ENCODE results near the gene BAZ2B. TPM values are rescaled to one million over a fixed set of nuclear protein-coding genes. Genes with fewer than 3 reads are reported as not detected.
"Not testable (repeated sequence)": the region's sequence is repeated elsewhere in the genome, so short reads cannot be mapped to it uniquely, and the experiment has no call there.

Gene BAZ2B, protein sequence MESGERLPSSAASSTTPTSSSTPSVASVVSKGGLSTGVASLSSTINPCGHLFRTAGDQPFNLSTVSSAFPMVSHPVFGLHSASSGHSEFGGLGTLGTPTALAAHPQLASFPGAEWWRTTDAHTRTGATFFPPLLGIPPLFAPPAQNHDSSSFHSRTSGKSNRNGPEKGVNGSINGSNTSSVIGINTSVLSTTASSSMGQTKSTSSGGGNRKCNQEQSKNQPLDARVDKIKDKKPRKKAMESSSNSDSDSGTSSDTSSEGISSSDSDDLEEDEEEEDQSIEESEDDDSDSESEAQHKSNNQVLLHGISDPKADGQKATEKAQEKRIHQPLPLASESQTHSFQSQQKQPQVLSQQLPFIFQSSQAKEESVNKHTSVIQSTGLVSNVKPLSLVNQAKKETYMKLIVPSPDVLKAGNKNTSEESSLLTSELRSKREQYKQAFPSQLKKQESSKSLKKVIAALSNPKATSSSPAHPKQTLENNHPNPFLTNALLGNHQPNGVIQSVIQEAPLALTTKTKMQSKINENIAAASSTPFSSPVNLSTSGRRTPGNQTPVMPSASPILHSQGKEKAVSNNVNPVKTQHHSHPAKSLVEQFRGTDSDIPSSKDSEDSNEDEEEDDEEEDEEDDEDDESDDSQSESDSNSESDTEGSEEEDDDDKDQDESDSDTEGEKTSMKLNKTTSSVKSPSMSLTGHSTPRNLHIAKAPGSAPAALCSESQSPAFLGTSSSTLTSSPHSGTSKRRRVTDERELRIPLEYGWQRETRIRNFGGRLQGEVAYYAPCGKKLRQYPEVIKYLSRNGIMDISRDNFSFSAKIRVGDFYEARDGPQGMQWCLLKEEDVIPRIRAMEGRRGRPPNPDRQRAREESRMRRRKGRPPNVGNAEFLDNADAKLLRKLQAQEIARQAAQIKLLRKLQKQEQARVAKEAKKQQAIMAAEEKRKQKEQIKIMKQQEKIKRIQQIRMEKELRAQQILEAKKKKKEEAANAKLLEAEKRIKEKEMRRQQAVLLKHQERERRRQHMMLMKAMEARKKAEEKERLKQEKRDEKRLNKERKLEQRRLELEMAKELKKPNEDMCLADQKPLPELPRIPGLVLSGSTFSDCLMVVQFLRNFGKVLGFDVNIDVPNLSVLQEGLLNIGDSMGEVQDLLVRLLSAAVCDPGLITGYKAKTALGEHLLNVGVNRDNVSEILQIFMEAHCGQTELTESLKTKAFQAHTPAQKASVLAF (N-terminal part only)
- 100 to 1,000 TPM in 3 of 5 donors, 10 to 100 TPM in 2; 53.2 to 128 (median 104) TPM for polyA plus RNA-seq (ENCODE audit: insufficient read depth in 1 of 5, insufficient read length in 5 of 5, low replicate concordance in 1 of 5)
- long read RNA-seq, donor 1, partial matches to known transcripts = 0 of 1 reads
- long read RNA-seq, donor 1, other reads (novel, unspliced or antisense) = 0 of 1 reads
- long read RNA-seq, donor 2 = 0 reads
- long read RNA-seq, donor 3 = 0 reads
- long read RNA-seq, donor 4 = 0 reads
- long read RNA-seq, donor 5, partial matches to known transcripts = 23 of 23 reads
- long read RNA-seq, donor 5, other reads (novel, unspliced or antisense) = 0 of 23 reads
- long read RNA-seq, donor 6 = 0 reads
- long read RNA-seq, donor 7 = 0 reads
- long read RNA-seq, donor 8, partial matches to known transcripts = 0 of 1 reads
- long read RNA-seq, donor 8, other reads (novel, unspliced or antisense) = 0 of 1 reads

DNA sequence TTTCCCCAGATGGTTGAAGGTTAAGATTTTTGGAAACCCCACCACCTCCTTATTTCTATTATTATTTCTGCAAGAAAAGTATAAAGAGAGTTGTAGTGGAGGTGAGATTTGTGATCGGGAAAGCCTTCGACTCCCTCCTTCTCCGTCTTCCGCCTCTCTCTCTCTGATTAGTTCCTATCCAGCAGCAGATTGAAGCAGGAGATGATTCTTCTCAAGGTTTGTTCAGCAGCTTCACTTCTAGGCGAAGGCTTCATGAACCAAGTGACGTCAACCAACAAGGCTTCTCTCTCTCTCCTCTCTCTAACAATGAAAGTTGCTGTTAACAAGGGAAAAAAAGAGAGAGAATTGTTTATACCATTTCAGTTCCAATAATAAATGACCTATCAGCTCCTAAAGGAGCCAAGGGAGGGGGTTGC, at the start of gene BAZ2B:
Gene BAZ2B (minus strand): TSS at position 263 of the 416 bp plus-strand sequence. CDS start 137,829 bp downstream, outside the sequence.
- DNase-seq = peak; percentile 75 to 82

DNA sequence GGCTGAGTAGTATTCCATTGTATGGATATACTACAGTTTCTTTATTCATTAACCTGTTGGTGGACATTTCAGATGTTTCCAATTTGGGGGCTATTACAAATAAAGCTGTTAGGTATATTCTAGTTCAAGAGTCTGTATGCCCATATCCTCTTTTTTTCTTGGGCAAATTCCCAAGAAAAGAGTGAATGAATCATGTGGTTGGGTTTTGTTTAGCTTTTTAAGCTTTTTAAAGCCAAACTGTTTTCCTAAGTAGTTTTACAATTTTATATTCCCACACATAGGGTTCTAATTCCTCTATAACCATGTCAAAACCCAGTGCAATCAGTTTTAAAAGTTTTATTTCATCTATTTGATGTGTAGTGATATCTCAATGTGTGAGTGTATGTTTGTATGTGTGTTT, 44.9 kb upstream of the BAZ2B start:
- DNase-seq = no peak

DNA sequence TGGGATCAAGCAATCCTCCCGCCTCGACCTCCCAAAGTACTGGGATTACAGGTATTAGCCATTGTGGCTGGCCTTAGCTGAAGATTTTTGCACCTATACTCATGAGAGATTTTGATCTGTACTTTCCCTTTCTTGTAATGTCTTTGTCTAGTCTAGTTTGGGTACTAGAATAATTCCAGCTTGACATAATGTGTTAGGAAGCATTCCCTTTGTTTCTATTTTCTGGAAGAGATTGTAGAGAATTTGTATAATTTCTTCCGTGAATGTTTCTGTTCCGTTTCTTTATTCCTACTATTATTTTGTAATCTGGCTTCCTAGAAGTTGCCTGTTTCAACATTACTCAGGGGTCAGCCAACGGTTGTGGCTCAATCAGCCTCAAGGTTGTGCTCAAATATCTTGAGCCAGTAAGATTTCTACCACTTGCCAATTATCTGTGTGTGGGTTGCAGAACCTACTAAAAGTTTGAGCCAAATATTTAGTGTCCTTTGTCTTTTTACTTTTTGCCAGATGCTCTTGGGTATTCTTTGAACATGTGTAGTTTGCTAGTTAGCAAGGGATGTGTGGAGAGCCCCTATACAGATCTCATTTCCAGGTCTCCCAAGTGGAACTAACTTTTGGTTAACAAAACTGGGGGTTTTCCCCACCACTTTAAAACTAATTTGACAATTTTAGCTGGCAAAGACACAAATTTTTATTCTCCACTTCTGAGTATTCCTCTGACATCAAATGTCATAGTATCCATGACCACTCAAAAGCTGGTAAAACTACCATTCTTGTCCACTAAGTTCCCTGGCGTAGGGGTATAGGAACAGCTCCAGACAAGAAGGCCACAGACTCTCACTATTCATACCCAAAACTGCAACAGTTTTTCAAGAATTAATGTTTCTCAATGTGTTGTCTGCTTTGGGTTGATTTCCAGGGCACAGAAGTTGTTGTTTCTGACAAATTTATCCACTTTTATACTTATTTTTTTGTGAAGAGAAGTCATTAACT, 42.8 kb upstream of the BAZ2B start:
- DNase-seq = peak; percentile 44 to 47

DNA sequence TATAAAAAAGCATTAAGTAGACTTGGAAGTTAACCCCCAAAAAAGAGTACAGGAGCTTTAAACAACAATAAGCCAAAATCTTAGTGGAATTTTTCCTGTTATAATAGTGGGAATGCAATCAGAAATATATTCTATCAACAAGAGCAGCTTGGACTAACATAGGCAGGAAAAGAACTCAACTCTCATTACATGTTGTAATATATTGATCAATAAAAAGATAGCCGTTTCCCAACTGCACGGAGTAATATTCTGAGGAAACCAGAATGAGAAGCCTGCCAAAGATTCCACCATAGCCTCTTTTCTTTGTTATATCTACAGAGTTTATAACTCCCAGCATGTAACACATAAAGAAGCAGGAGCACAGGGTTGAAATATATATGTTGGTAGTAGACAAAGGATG, 37.6 kb upstream of the BAZ2B start:
- DNase-seq = no peak

DNA sequence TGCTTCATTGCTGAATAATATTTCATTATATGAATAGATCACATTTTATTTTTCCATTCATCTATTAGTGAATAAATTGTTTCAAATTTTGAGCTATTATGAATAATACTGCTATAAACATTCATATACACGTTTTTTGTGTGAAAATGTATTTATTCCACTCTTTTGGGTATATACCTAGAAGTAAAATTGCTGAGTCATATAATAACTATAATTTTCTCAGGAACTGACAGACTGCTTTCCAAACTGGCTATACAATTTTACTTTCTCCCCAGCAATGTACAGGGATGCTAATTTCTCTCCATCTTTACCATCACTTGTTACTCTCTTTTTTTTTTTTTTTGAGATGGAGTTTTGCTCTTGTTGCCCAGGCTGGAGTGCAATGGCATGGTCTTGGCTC, 35.5 kb upstream of the BAZ2B start:
- no peak for DNase-seq

DNA sequence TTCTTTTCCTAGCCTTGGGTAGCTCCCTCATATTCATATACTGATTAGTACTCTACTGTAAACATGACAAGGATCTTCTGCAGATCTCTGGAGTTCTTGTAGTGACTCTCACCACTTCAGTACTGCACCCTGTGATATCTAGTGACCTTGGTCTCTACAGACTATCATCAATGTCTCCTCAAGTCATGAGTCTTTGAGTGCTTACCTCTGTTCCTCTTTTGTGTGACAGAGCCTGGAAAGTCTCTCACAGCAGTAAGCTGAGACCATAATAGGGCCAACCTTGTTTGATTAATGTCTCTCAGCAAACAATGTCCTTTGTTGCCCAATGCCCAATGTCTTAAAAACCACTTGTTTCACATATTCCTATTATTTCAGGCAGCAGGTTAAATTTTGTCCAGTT, 34.2 kb upstream of the BAZ2B start:
- DNase-seq = no peak

DNA sequence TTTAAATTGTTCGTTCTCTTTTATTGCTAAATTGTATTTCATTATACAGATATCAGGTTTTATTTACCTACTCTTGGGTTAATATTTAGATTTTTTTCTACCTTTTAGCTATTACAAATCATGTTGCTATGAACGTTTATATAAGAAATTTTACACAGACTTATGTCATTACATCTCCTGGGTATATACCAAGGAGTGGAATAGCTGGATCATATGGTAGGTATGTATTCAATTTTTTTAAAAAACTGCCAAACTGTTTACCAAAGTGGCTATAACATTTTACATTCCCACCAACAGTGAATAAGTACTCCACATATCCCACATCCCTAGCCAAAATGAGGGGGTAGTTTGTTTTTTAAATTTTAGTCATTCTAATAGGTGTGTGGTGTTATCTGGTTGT, 32.3 kb upstream of the BAZ2B start:
- DNase-seq = no peak

DNA sequence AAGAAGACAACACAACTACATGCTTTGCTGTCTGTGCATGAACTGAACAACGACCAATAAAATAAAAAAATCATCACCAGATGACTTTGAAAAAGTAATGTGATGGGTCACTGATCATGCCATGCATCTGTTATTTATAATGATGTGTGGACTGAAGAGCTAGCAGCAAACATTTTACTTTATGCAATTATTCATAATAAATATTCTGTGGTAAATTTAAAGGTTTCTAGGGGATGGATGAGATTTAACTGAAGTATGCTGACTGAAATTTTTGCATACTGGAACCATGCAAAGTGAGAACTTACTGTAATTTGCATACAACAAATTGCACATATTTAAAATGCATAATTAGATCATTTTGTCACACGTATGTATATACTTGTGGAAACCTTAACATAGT, 31.3 kb upstream of the BAZ2B start:
- DNase-seq = no peak

DNA sequence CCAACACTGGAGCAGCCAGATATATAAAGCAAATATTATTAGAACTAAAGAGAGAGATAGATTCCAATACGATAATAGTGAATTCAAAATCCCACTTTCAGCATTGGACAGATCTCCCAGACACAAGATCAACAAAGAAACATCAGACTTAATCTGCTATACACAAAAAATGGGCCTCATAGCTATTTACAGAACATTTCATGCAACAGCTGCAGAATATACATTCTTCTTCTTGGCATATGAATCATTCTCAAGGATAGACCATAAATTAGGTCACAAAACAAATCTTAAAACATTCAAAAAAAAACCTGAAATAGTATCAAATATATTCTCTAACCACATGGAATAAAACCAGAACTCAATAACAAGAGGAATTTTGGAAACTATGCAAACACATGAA, 23.8 kb upstream of the BAZ2B start:
- DNase-seq = no peak

DNA sequence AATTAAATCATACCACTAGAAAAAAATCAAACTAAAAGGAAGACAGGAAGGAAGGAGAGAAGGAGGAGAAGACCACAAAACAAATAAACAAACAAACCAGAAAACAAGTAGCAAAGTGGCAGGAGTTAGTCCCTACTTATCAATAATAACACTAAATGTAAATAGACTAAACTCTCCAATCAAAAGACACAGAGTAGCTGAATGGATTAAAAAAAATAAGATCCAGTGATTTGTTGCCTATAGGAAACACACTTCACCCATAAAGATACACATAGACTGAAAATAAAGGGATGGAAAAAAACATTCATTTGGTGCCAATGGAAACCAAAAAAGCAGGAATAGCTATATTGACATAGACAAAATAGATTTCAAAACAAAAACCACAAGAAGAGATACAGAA, 23.4 kb upstream of the BAZ2B start:
- DNase-seq = no peak

DNA sequence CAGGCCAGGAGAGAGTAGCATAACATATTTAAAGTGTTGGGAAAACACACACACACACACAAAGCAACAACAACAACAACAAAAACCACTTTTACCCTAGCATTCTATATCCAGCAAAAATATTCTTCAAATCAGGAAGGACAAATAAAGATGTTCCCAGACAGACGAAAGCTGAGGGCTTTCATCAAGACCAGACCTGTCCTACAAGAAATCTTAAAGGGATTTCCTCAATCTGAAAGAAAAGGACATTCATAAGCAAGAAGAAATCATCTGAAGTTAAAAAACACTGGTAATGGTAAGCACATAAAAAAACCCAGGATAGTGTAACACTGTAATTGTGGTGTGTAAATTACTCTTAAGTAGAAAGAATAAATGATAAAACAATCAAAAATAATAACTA, 22.7 kb upstream of the BAZ2B start:
- DNase-seq = no peak

DNA sequence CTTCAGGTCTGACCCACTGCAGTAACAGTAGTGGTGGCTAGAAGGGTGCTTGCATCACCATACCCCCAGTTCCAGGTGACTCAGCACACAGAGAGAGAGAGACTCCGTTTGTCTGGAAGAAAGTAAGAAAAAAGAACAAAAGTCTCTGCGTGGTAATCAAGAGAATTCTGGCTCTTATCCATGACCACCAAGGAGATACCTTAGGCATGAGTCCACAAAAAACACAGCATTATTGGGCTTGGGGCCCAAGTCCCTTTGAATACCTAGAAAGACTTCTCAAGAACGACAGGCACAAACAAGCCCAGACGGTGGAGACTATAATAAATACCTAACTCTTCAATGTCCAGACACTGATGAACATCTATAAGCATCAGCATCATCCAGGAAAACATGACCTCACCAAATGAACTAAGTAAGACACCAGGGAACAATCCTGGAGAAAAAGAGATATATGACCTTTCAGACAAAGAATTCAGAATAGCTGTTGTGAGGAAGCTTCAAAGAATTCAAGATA, 21.7 kb upstream of the BAZ2B start:
- DNase-seq = no peak

DNA sequence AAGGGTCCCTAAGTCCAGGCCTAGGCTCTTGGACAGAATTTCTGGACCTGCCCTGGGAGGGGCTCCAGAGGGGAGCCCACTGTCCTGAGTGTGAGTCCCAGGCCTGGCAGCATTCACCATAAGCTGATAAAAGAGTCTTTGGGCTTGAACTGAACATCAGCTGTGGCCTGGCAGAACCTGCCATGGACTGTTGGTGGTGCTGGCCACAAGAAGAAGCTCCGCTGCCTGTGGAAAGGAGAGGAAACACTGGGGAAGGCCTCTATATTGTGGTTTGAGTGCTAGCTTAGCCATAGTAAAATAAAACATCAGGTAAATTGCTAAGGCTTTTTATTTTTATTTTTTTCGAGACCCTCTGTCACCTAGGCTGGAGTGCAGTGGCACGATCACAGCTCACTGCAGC, 20.9 kb upstream of the BAZ2B start:
- no peak for DNase-seq

DNA sequence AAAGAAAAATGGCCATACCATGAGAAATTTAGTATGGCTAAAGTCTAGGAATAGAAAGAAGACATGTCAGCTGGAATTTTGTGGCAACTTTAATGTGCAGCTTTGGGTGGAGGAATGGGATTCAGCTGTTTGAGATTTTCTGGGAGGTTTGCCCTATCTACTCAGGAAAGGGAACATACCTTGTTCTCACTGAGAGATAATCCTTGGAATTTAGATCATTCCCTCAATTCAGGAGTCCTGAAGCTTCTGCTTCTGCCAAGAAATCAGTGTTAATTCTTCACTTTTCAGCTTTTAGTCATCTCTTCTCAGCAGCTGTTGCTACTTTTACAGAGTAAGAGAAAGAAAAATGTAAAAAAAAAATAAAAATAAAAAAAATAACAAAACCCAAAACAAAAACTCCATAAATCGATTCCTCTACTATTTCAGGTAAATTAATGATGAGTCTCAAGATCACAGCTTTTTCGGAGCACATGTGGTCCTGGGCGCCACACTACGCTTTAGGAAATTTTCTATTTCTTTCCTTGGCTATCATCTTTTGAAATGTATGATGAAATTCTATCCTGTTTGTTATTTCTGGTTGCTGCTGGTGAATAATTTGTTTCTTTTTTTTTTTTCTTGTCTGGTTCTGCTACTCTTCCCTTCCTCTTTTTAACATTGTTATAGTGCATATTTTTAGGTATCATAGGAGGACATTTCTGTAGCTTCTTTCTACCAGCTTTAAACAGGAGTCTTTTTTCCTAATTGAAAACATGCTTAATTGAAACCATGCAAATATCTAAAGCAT, 18.9 kb upstream of the BAZ2B start:
- DNase-seq = no peak

DNA sequence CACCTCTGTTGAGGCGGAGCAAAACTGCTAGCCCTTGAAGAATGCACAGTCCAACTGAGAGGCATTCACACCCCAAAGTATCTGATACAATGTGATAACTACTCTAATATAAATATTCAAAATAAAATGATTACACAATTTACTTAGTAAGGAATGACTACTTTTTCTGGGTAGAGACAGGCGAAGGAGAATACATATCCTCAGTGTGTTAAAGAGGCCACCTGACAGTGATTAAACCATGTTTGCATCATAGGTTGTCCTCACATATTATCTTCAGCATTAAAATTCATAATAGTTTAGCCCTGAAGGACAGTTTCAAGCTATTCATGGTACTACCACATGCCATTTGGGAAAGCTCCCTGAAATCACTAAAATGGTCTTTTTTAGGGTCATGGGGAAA, 16.9 kb upstream of the BAZ2B start:
- no peak for DNase-seq

DNA sequence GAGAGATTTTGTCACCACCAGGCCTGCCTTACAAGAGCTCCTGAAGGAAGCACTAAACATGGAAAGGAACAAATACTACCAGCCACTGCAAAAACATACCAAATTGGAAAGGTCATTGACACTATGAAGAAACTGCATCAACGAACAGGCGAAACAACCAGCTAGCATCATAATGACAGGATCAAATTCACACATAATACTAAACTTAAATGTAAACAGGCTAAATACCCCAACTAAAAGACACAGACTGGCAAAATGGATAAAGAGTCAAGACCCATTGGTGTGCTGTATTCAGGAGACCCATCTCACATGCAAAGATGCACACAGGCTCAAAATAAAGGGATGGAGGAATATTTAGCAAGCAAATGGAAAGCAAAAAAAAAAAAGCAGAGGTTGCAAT, 9.3 kb upstream of the BAZ2B start:
- DNase-seq = not testable (repeated sequence)

DNA sequence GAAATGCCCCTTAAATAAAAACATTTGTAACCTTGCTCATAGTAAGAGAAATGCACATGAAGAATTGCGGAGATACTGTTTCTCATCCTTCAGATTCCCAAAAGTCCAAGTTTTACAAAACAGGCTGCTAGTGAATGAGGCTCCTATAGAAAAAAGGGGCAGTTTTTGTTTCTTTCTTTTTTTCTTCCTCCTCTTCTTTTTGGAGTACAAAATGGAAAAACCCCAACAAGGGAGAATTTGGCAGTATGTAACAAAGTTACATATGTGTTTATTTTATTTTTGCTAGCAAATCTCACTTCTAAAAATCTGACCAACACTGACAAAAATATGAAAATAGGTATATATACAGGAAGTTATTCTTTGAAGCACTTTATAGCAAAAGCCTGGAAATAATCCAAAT, 7.1 kb upstream of the BAZ2B start:
- no peak for DNase-seq

DNA sequence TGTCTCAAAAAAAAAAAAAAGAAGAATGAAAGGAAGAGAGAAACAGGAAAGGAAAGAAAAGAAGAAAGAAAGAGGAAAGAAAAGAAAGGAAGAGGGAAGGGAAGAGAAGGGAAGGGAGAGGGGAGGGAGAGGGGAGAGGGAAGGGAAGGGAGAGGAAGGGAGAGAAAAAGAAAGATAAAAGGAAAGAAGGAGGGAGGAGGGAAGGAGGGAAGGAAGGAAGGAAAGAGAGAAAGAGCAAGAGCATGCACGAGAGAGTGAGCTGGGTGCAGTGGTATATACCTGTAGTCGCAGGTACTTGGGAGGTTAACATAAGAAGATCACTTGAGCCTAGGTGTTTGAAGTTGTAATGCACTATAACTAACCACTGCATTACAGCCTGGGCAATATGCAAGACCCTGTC, 6.6 kb upstream of the BAZ2B start:
- DNase-seq = no peak

DNA sequence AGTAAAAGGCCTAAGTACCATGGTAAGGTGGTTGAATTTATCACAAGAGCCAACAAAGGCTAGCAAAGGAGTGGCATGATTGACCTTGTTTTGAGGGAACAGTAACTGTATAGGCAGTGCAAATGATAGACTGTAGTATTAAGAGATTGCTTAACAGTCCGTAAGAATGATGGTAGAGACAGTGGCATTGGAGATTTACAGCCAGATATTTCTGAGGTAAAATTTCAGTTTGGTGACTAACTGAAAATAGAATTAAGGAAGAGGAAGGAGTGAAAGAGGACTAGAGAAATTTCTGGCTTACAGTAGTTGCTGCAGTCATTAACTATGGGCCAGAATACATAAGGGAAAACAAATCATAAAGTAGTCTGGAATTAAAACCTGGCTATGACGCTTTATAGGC, 4.4 kb upstream of the BAZ2B start:
- no peak for DNase-seq

Measured in right lung (tissue), 10 donors.